K562 (cell line): Measurements from ENCODE around the gene INSL3. TPM values are rescaled to one million over a fixed set of nuclear protein-coding genes. Genes with fewer than 3 reads are reported as not detected.

Experiments used
- ARNT ChIP-seq, 2 experiments: fragments of 450-650 bp; IDR thresholded peaks; 2 replicates each; pipeline ENCODE4 v1.6.1; 2016; ENCODE audit warnings: mild to moderate bottlenecking in 1 of 2
- BRCA1 ChIP-seq, 2 experiments: fragments of 450-650 bp in 1 of 2; sonication (generic) in 1 of 2; formaldehyde crosslinking in 1 of 2; IDR thresholded peaks; 2 replicates each; pipeline versions ENCODE4 v1.5.0 to v1.6.1; 2017 to 2020; ENCODE audit warnings: mild to moderate bottlenecking in 1 of 2, missing genetic modification reagents in 1 of 2
- DMBX1 ChIP-seq: fragments of 250-450 bp; sonication (Bioruptor Pico); IDR thresholded peaks from 2 replicates; pipeline ENCODE4 v1.8.0; 2022; ENCODE audit warnings: inconsistent platforms, mild to moderate bottlenecking, moderate library complexity, borderline replicate concordance
- HSF4 ChIP-seq: fragments of 250-450 bp; sonication (Bioruptor Pico); IDR thresholded peaks from 2 replicates; pipeline ENCODE4 v2.1.2; 2022; ENCODE audit warnings: mild to moderate bottlenecking, moderate library complexity, borderline replicate concordance
- IRF2 ChIP-seq: sonication (generic); formaldehyde crosslinking; IDR thresholded peaks from 2 replicates; pipeline ENCODE4 v1.8.1; 2022; ENCODE audit warnings: mild to moderate bottlenecking, missing genetic modification reagents
- MAFK ChIP-seq: IDR thresholded peaks from 2 replicates; pipeline ENCODE4 v1.6.1; 2011; ENCODE audit warnings: low read length, improper control_type of control experiment
- NEUROD1 ChIP-seq: fragments of 150-350 bp; IDR thresholded peaks from 2 replicates; pipeline ENCODE4 v1.6.1; 2014; ENCODE audit warnings: borderline replicate concordance, low read length, low read depth; ENCODE audit not compliant: partially characterized antibody
- PCBP1 ChIP-seq: fragments of 200-400 bp; formaldehyde crosslinking; IDR thresholded peaks from 2 replicates; pipeline ENCODE4 v1.6.1; 2018; ENCODE audit warnings: mild to moderate bottlenecking, low read depth, low read length; ENCODE audit not compliant: poor library complexity, severe bottlenecking
- POLR2A ChIP-seq: fragments of 450-650 bp; conservative IDR thresholded peaks from 2 replicates; pipeline ENCODE4 v1.6.1; 2016
- POLR2AphosphoS5 ChIP-seq: IDR thresholded peaks from 2 replicates; pipeline ENCODE4 v1.6.1; 2011; ENCODE audit warnings: mild to moderate bottlenecking, low read depth, low read length, moderate library complexity; ENCODE audit not compliant: control insufficient read depth, insufficient read depth
- RBFOX2 ChIP-seq: fragments of 200-400 bp; formaldehyde crosslinking; IDR thresholded peaks from 2 replicates; pipeline ENCODE4 v1.6.1; 2017; ENCODE audit warnings: low read depth, mild to moderate bottlenecking, low read length, moderate library complexity
- RUNX1 ChIP-seq: sonication (generic); IDR thresholded peaks from 2 replicates; pipeline ENCODE4 v1.6.1; 2016; ENCODE audit warnings: antibody characterized with exemption, low read depth
- SIN3B ChIP-seq: fragments of 450-650 bp; IDR thresholded peaks from 2 replicates; pipeline ENCODE4 v1.6.1; 2017; ENCODE audit warnings: low read depth, mild to moderate bottlenecking, moderate library complexity
- SRSF1 ChIP-seq: fragments of 200-400 bp; formaldehyde crosslinking; IDR thresholded peaks from 2 replicates; pipeline ENCODE4 v1.6.1; 2017; ENCODE audit warnings: mild to moderate bottlenecking, low read depth, low read length, moderate library complexity
- TRIM28 ChIP-seq: fragments of 450-650 bp; IDR thresholded peaks from 2 replicates; pipeline ENCODE4 v1.6.1; 2017
- XRCC3 ChIP-seq: fragments of 450-650 bp; IDR thresholded peaks from 2 replicates; pipeline ENCODE4 v1.6.1; 2017; ENCODE audit warnings: mild to moderate bottlenecking, moderate library complexity
- ZNF24 ChIP-seq: fragments of 450-650 bp; IDR thresholded peaks from 2 replicates; pipeline ENCODE4 v1.6.1; 2016
- ZNF316 ChIP-seq: fragments of 450-650 bp; IDR thresholded peaks from 2 replicates; pipeline ENCODE4 v1.6.1; 2016
- ZNF589 ChIP-seq: fragments of 200-800 bp; sonication (Bioruptor generic); IDR thresholded peaks from 2 replicates; pipeline ENCODE4 v1.6.1; 2016; ENCODE audit warnings: low read depth, missing genetic modification characterization, missing compliant biosample characterization
- polyA plus RNA-seq, 8 experiments: library from polyadenylated mRNA; depleted of rRNA in 4 of 8; stranded (reverse) in 5 of 8; unstranded in 3 of 8; fragments of >200 nt; fragmentation: Nextera tagmentation in 2 of 8; fragmentation: Illumina TruSeq in 1 of 8; extraction: Ambion mirVana in 2 of 8; extraction: Trizol in 1 of 8; gene quantifications; 2 replicates each; pipeline versions ENCODE4 v1.2.1 to v1.2.3, GENCODE V29; 2011 to 2014; ENCODE audit warnings: inconsistent platforms in 1 of 8, missing spikeins in 1 of 8
- total RNA-seq, 7 experiments: library from RNA; depleted of rRNA in 6 of 7; stranded (reverse); fragments of >200 nt in 6 of 7; fragmentation: Illumina TruSeq in 2 of 7; extraction: Trizol in 2 of 7; gene quantifications; 2 replicates each; pipeline versions ENCODE4 v1.2.1 to v1.2.3, GENCODE V29; 2011 to 2021; ENCODE audit warnings: low replicate concordance in 1 of 7
- TF ChIP-seq, protein P1 (sequence below): sonication (generic); formaldehyde crosslinking; IDR thresholded peaks from 2 replicates; pipeline ENCODE4 v1.8.0; 2022; ENCODE audit warnings: mild to moderate bottlenecking, missing genetic modification reagents, borderline replicate concordance
- TF ChIP-seq, protein P2 (sequence below), 2 experiments: fragments of 200-800 bp in 1 of 2; sonication (Bioruptor generic) in 1 of 2; sonication (generic) in 1 of 2; formaldehyde crosslinking in 1 of 2; IDR thresholded peaks in 1 of 2; conservative IDR thresholded peaks in 1 of 2; 2 replicates each; pipeline versions ENCODE4 v1.5.0 to v1.6.1; 2016 to 2020; ENCODE audit warnings: missing compliant biosample characterization in 1 of 2, missing genetic modification characterization in 1 of 2, missing genetic modification reagents in 1 of 2

INSL3 gene
- total and polyA plus RNA-seq, 9 of the 15 experiments (the other 6 are each of a cell fraction or from before 2014, with no cell fraction given) = not detected

DNA sequence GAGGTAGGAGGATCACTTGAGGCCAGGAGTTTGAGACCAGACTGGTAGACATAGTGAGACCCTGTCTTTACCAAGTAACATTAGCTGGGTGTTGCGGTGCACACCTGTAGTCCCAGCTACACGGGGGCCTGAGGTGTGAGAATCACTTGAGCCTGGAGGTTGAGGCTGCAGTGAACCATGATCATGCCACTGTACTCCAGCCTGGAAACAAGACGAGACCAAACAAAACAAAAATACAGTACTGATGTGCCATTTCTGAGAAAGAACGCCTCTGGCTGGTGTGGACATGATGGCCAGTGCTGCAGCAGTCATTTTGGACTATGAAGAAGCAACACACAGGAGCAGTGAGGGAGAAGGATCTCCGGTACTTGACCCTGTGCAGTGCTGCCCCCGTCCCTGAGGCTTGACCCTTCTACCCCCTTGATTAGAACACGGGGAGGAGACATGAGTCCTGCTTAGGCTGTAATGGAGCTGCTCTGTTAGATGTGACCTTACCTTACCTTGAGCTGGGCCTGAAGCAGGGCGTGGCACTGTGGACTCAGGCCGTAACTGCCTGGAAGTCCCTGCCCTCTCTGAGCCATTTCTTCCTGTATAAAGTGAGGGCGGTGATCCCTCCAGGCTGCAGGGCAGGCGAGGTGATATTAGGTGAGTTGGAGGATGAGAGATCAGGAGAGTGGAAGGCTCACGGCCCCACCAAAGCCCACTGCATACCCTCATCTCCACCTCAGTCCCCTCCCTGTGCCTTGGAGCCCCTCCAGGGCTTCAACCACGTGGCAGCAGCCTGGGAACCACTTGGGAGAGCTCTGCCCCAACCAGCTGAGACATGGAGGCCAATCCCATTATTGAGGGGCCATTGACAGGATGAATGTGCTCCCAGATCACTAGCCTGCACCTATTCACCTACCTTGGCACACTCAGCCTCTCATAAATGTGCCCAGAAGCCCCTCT is 44.3 kb upstream of the INSL3 start (continued):
- TF ChIP-seq ZNF589 (CRISPR knock-in tag) = no peak
- TF ChIP-seq MAFK = no peak
- no peak for TF ChIP-seq SIN3B
- TF ChIP-seq ZNF316 = no peak
- TF ChIP-seq, protein P1, sequence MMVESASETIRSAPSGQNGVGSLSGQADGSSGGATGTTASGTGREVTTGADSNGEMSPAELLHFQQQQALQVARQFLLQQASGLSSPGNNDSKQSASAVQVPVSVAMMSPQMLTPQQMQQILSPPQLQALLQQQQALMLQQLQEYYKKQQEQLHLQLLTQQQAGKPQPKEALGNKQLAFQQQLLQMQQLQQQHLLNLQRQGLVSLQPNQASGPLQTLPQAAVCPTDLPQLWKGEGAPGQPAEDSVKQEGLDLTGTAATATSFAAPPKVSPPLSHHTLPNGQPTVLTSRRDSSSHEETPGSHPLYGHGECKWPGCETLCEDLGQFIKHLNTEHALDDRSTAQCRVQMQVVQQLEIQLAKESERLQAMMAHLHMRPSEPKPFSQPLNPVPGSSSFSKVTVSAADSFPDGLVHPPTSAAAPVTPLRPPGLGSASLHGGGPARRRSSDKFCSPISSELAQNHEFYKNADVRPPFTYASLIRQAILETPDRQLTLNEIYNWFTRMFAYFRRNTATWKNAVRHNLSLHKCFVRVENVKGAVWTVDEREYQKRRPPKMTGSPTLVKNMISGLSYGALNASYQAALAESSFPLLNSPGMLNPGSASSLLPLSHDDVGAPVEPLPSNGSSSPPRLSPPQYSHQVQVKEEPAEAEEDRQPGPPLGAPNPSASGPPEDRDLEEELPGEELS (CRISPR knock-in tag) = peak; percentile 56
- TF ChIP-seq BRCA1 (IDR thresholded peaks at IDR 0.05) = no peak
- peak; percentile 80; the same call in 1 of the 2 replicates for TF ChIP-seq BRCA1 (CRISPR knock-in tag; IDR thresholded peaks at IDR 0.05)
- TF ChIP-seq IRF2 = no peak
- TF ChIP-seq DMBX1 (CRISPR knock-in tag) = no peak
- no peak for TF ChIP-seq ARNT (IDR thresholded peaks at IDR 0.05)
- 0 out of 2 replicates have a peak, but pooled peaks have one; percentile 22 for TF ChIP-seq TRIM28
- TF ChIP-seq POLR2A = peak; percentile 72
- TF ChIP-seq, protein P2, sequence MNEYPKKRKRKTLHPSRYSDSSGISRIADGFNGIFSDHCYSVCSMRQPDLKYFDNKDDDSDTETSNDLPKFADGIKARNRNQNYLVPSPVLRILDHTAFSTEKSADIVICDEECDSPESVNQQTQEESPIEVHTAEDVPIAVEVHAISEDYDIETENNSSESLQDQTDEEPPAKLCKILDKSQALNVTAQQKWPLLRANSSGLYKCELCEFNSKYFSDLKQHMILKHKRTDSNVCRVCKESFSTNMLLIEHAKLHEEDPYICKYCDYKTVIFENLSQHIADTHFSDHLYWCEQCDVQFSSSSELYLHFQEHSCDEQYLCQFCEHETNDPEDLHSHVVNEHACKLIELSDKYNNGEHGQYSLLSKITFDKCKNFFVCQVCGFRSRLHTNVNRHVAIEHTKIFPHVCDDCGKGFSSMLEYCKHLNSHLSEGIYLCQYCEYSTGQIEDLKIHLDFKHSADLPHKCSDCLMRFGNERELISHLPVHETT (CRISPR knock-in tag; conservative IDR thresholded peaks at IDR 0.05 in 1 of 2, IDR thresholded peaks at IDR 0.05 in 1 of 2) = no peak
- no peak for TF ChIP-seq NEUROD1
- peak; percentile 48; the same call in 1 of the 2 replicates for TF ChIP-seq RBFOX2
- no peak for TF ChIP-seq XRCC3
- TF ChIP-seq RUNX1 = no peak
- no peak for TF ChIP-seq PCBP1
- peak; percentile 79; the same call in 1 of the 2 replicates for TF ChIP-seq POLR2AphosphoS5
- no peak for TF ChIP-seq HSF4 (CRISPR knock-in tag)
- TF ChIP-seq SRSF1 = no peak
- TF ChIP-seq ZNF24 = 0 out of 2 replicates have a peak, but pooled peaks have one; percentile 23
